ENCODE data around the gene NPPC.

DNA sequence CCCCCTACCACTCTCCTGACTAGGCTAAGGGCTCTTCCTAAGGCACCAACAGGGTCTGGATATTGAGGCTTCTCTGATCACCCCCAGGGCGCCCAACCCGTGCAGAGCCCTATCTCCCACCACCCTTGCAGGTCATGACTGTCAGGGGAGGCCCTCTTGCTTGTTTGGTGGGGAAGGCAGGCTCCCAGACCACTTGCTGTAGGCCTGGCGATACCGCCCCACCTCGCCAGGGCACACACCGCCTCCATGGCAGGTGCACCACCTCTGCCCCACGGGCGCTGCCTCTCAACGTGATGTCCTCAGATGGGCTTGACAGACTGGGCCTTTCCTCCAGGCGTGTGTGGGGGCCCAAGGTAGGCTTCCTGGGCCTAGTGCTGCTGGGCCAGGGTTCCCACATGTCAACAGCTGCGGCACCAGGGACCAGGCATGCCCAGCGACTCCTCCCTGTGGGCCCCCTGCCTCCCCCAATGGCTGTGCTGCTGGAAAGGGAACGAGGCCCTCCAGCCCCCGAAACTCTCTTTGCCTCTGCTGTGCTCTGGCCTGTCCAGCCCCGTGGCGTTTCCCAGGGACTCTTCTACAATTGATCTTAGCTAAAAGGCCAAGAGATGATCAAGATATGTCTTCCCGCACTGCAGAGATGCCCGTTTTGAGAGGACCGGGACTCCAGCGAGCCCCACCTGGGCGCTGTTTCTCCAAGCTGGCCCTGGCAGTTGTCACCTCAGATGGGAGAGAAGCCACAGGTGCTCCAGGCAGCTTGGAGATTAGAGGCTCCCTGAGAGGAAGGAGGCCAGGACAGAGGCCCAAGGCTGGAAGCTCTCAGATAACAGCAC lies 7.5 kb downstream of the NPPC start:
- TF ChIP-seq, protein P1, sequence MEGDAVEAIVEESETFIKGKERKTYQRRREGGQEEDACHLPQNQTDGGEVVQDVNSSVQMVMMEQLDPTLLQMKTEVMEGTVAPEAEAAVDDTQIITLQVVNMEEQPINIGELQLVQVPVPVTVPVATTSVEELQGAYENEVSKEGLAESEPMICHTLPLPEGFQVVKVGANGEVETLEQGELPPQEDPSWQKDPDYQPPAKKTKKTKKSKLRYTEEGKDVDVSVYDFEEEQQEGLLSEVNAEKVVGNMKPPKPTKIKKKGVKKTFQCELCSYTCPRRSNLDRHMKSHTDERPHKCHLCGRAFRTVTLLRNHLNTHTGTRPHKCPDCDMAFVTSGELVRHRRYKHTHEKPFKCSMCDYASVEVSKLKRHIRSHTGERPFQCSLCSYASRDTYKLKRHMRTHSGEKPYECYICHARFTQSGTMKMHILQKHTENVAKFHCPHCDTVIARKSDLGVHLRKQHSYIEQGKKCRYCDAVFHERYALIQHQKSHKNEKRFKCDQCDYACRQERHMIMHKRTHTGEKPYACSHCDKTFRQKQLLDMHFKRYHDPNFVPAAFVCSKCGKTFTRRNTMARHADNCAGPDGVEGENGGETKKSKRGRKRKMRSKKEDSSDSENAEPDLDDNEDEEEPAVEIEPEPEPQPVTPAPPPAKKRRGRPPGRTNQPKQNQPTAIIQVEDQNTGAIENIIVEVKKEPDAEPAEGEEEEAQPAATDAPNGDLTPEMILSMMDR (conservative IDR thresholded peaks at IDR 0.05), result no peak
- no peak for TF ChIP-seq ZFX (IDR thresholded peaks at IDR 0.05)

Measured in C4-2B (cell line).